AG04450 (cell line): ENCODE data around the gene NET1. TPM values are rescaled to one million over a fixed set of nuclear protein-coding genes. Genes with fewer than 3 reads are reported as not detected.

Source experiments
- CTCF ChIA-PET: fragments of 300-600, 350-600 bp; formaldehyde crosslinking; extraction: SDS; loops from one replicate; lab custom pipeline; 2022; ENCODE audit warnings: antibody characterized with exemption, inconsistent platforms; lab: Charles Lee
- POLR2A ChIA-PET: fragments of 350-600 bp; formaldehyde crosslinking; extraction: SDS; loops from one replicate; lab custom pipeline; 2021; ENCODE audit warnings: antibody characterized with exemption, inconsistent platforms; lab: Yijun Ruan, JAX
- DNase-seq: peaks from one replicate; pipeline ENCODE4 v3.0.0-alpha.2; 2011; ENCODE audit warnings: low read depth, low spot score
- H3K27ac ChIP-seq: one replicate; pipeline ENCODE4 v1.5.1; 2012; ENCODE audit warnings: low read depth, low read length, control low read depth
- H3K27me3 ChIP-seq: one replicate; pipeline ENCODE4 v1.6.0; 2012; ENCODE audit warnings: low read length; ENCODE audit not compliant: control insufficient read depth, insufficient read depth
- H3K4me3 ChIP-seq: 2 replicates; pipeline ENCODE4 v1.5.1; 2011; ENCODE audit warnings: mild to moderate bottlenecking, low read depth, low read length, control low read depth
- H3K9me3 ChIP-seq: 2 replicates; pipeline ENCODE4 v1.5.1; 2012; ENCODE audit warnings: low read length; ENCODE audit not compliant: control insufficient read depth, insufficient read depth
- polyA plus RNA-seq: library from polyadenylated mRNA; depleted of rRNA; stranded (reverse); fragments of >200 nt; gene quantifications from 2 replicates; pipeline ENCODE4 v1.2.3, GENCODE V29; 2011
- TF ChIP-seq, protein P1 (sequence below): IDR thresholded peaks from 2 replicates; pipeline ENCODE4 v1.5.1; 2011; ENCODE audit warnings: low read depth, low read length, control low read depth, inconsistent platforms

Gene NET1
- polyA plus RNA-seq, 1 experiment, result 46.8 TPM

DNA sequence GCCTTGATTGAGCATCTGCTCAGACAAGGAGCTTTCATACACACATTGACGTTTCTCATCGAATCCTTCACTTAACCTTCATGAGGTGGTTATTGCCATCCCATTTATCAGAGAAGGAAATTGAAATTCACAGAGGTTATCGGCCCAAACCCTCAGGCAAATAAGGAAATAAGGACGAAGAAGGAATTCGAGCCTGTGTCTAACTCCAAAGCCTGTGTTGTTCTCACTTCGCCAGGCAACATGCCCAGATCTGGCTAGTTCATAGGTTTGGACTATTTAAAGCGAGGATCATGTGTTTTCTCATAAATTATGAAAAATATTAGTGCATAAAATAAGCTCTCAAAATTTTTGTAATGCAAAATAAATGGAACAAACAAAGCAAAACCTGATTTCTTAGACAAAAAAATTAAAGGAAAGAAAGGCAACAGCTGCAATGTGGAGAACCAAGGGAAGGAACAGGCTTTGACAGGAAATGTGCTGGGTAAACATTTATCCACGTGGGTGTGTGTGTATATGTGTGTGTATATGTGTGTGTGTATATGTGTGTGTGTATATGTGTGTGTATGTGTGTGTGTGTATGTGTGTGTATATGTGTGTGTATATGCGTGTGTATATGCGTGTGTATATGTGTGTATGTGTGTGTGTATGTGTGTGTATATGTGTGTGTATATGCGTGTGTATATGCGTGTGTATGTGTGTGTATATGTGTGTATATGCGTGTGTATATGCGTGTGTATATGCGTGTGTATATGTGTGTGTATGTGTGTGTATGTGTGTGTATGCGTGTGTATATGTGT is 42.8 kb upstream of the NET1 start:
- CTCF ChIA-PET, result no interaction called here
- POLR2A ChIA-PET, result no interaction called here
- H3K27me3 ChIP-seq, result no peaks in the 10 kb centered on the region
- no peak for DNase-seq
- TF ChIP-seq, protein P1, sequence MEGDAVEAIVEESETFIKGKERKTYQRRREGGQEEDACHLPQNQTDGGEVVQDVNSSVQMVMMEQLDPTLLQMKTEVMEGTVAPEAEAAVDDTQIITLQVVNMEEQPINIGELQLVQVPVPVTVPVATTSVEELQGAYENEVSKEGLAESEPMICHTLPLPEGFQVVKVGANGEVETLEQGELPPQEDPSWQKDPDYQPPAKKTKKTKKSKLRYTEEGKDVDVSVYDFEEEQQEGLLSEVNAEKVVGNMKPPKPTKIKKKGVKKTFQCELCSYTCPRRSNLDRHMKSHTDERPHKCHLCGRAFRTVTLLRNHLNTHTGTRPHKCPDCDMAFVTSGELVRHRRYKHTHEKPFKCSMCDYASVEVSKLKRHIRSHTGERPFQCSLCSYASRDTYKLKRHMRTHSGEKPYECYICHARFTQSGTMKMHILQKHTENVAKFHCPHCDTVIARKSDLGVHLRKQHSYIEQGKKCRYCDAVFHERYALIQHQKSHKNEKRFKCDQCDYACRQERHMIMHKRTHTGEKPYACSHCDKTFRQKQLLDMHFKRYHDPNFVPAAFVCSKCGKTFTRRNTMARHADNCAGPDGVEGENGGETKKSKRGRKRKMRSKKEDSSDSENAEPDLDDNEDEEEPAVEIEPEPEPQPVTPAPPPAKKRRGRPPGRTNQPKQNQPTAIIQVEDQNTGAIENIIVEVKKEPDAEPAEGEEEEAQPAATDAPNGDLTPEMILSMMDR, result no peak
- no peak overlapping the region for H3K27ac ChIP-seq
- H3K4me3 ChIP-seq, result no peak overlapping the region
- peaks cover 11% of the 10 kb centered on the region; the same call in 1 of the 2 replicates for H3K9me3 ChIP-seq

DNA sequence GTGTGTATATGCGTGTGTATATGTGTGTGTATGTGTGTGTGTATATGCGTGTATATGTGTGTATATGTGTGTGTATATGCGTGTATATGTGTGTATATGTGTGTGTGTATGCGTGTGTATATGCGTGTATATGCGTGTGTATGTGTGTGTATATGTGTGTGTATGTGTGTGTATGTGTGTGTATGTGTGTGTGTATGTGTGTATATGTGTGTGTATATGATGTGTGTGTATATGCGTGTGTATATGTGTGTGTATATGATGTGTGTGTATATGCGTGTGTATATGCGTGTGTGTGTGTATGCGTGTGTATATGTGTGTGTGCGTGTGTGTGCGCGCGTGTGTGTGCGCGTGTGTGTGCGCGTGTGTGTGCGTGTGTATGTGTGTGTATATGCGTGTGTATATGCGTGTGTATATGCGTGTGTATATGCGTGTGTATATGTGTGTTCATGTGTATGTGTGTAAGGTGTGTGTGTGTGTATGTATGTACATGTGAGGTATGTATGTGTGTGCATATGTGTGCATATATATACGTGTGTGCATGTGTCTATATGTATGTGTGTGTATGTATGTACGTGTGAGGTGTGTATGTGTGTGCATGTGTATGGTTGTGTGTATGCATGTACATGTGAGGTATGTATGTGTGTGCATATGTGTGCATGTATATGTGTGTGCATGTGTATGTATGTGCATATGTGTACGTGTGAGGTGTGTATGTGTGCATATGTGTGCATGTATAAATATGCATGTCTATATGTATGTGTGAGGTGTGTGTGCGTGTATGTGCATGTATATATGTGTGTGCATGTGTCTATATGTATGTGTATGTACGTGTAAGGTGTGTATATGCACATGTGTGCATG is 41.6 kb upstream of the NET1 start:
- Histone ChIP-seq H3K27me3 (peaks cover 2% of the 10 kb centered on the region), H3K4me3 (no peak overlapping the region), H3K9me3 (peaks cover 11% of the 10 kb centered on the region; the same call in 1 of the 2 replicates), H3K27ac (no peak overlapping the region)
- no peak for DNase-seq
- ChIA-PET CTCF (no interaction called here), POLR2A (no interaction called here)
- TF ChIP-seq, protein P1, result no peak

DNA sequence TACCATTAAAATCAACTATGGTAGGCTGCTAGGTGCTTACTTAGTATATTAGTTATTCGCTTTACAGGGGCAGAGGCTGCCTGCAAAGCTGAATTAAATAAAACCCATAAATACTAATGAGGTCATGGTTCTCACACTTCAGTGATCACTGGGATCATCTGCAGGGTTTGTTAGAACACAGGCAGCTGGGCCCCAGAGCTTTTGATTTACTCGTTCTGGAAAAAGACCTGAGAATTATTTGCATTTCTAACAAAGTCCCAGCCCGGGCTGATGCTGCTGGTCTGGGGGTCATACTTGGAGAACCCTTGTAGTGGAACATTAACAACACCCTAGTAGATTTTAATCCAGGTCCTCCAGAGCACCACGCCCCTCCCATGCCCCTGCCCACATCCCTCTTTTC is 39.0 kb upstream of the NET1 start:
- TF ChIP-seq, protein P1, result no peak
- ChIA-PET CTCF (interaction anchor here (1.1 kb wide), 1 partner anchor 523 kb away, joined by 4 read pairs; no protein-coding TSS in a partner anchor), POLR2A (no interaction called here)
- Histone ChIP-seq H3K27ac (no peak overlapping the region), H3K27me3 (peaks cover 2% of the 10 kb centered on the region), H3K9me3 (peaks cover 11% of the 10 kb centered on the region; the same call in 1 of the 2 replicates), H3K4me3 (no peak overlapping the region)
- DNase-seq, result no peak

DNA sequence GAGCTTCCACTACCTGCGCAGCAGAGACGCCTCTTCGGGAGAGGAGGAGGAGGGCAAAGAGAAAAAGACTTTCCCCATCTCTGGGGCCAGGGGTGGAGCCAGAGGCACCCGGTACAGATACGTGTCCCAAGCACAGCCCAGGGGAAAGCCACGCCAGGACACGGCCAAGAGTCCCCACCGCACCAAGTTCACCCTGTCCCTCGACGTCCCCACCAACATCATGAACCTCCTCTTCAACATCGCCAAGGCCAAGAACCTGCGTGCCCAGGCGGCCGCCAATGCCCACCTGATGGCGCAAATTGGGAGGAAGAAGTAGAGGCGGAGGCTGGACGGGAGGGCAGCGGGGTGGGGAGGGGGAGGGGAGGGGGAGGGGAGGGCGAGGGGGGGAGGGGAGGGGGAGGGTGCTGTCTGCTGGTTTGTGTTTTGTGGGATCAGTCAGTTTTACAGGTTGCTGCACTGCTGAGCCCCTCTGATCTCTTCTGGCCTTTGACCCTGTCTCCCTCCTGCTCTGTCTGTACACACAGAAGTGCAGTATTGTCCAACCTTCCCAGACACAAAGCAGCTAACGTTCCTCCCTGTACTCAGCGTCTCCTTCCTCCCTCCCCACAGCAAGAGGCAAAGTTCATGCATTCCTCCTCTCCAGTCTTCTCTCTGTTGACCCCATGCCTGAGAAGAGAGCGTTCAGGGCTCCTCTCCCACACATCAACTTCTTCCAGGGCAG is 38.3 kb upstream of the NET1 start:
- H3K9me3 ChIP-seq, result peaks cover 11% of the 10 kb centered on the region; the same call in 1 of the 2 replicates
- ChIA-PET CTCF (no interaction called here), POLR2A (no interaction called here)
- no peak overlapping the region for H3K4me3 ChIP-seq
- H3K27me3 ChIP-seq, result peaks cover 2% of the 10 kb centered on the region
- no peak overlapping the region for H3K27ac ChIP-seq
- TF ChIP-seq, protein P1, result no peak
- no peak for DNase-seq
